ENCODE measurements around the gene OSBPL6. TPM values are rescaled to one million over a fixed set of nuclear protein-coding genes. Genes with fewer than 3 reads are reported as not detected.

Gene OSBPL6
- total and polyA plus RNA-seq, 9 of the 15 experiments (the other 6 are each of a cell fraction or from before 2014, with no cell fraction given): 3.4 to 12.7 (median 9.3) TPM

- TF ChIP-seq ZBTB1 (CRISPR knock-in tag; IDR thresholded peaks at IDR 0.05; ENCODE audit: borderline replicate concordance, low read depth) (no peak), GATA2 (CRISPR knock-in tag; IDR thresholded peaks at IDR 0.05) (no peak), USF2 (CRISPR knock-in tag; IDR thresholded peaks at IDR 0.05) (peak; percentile 88), POLR2B (IDR thresholded peaks at IDR 0.05; ENCODE audit: low read depth, partially characterized antibody) (no peak), CC2D1A (IDR thresholded peaks at IDR 0.05) (peak; percentile 37; the same call in 1 of the 2 replicates), STAT5B (CRISPR knock-in tag; IDR thresholded peaks at IDR 0.05) (no peak), ZBTB40 (IDR thresholded peaks at IDR 0.05) (0 out of 2 replicates have a peak, but pooled peaks have one; percentile 25), ZBTB40 (CRISPR knock-in tag; IDR thresholded peaks at IDR 0.05) (no peak), CBX1 (IDR thresholded peaks at IDR 0.05; ENCODE audit: low read depth) (no peak), NR2F6 (CRISPR knock-in tag; IDR thresholded peaks at IDR 0.05) (no peak), HBP1 (CRISPR knock-in tag; IDR thresholded peaks at IDR 0.05) (no peak), ESRRA (IDR thresholded peaks at IDR 0.05; ENCODE audit: borderline replicate concordance, low read depth) (0 out of 2 replicates have a peak, but pooled peaks have one; percentile 19), CTCFL (IDR thresholded peaks at IDR 0.05; ENCODE audit: borderline replicate concordance, insufficient read depth, low read depth, low read length, poor library complexity, severe bottlenecking) (no peak), L3MBTL2 (IDR thresholded peaks at IDR 0.05) (peak; percentile 59), NFIX (CRISPR knock-in tag; IDR thresholded peaks at IDR 0.05; ENCODE audit: low read depth) (no peak)
Measured at GRCh38 chr2:178277741-178278197, 83.5 kb downstream of the OSBPL6 start (continued).
